Activated naive CD8-positive, alpha-beta T cell treated with anti-CD3 and anti-CD28 coated beads, Interleukin-2, amount 10 ng/mL, durations not matched to agents 7 days and 5 days (primary cell): ENCODE data around the gene TMEM245. TPM values are rescaled to one million over a fixed set of nuclear protein-coding genes. Genes with fewer than 3 reads are reported as not detected.
A peak's percentile ranks its signal among the peaks of the same experiment; 100 is the strongest.

Experiments used
- ATAC-seq: fragments of 150-1000 bp; cut with Tn5 transposase; one replicate; pipeline ENCODE4 v1.10.0; 2021; ENCODE audit warnings: low read depth, moderate library complexity
- POLR2A ChIA-PET: fragments of 350-600 bp; sonication (Branson Sonifier 250); formaldehyde crosslinking; loops from one replicate; lab custom pipeline; 2021; ENCODE audit warnings: antibody characterized with exemption; lab: Charles Lee
- DNase-seq: peaks from one replicate; pipeline ENCODE4 v3.0.0; 2021
- H3K27ac Mint-ChIP-seq: one replicate; pipeline ENCODE4 v1.8.0; 2022; ENCODE audit warnings: mild to moderate bottlenecking, mixed read lengths
- H3K27me3 Mint-ChIP-seq: one replicate; pipeline ENCODE4 v1.8.0; 2022; ENCODE audit warnings: mild to moderate bottlenecking, moderate library complexity, mixed read lengths
- H3K36me3 Mint-ChIP-seq: one replicate; pipeline ENCODE4 v1.8.0; 2021; ENCODE audit warnings: mild to moderate bottlenecking, mixed read lengths
- H3K4me1 Mint-ChIP-seq: one replicate; pipeline ENCODE4 v1.8.0; 2021; ENCODE audit warnings: mixed read lengths
- H3K4me3 Mint-ChIP-seq: one replicate; pipeline ENCODE4 v1.8.0; 2022; ENCODE audit warnings: mild to moderate bottlenecking, moderate library complexity, mixed read lengths
- H3K9me3 Mint-ChIP-seq: one replicate; pipeline ENCODE4 v1.8.0; 2021; ENCODE audit warnings: mixed read lengths
- total RNA-seq, 2 experiments: library from RNA; stranded (reverse); gene quantifications; one replicate each; pipeline ENCODE4 v1.2.3, GENCODE V29; 2021

Gene TMEM245
- total RNA-seq, 2 experiments from 2014 or later, result 42.8 to 45.7 TPM

GRCh38 chr9:109088221-109088620, 31.5 kb downstream of the TMEM245 start:
- DNase-seq, result no peak
- no peaks in the 10 kb centered on the region for H3K9me3 Mint-ChIP-seq
- ATAC-seq, result no peak
- peaks cover 6% of the 10 kb centered on the region for H3K4me1 Mint-ChIP-seq
- H3K36me3 Mint-ChIP-seq, result peaks cover 33% of the 10 kb centered on the region
- POLR2A ChIA-PET, result interaction anchor here (0.7 to 1.1 kb wide), 2 partner anchors 32 to 138 kb away, joined by 4 to 5 read pairs; partner anchors contain the start of gene TMEM245
- H3K27me3 Mint-ChIP-seq, result no peaks in the 10 kb centered on the region
- H3K4me3 Mint-ChIP-seq, result no peak overlapping the region
- H3K27ac Mint-ChIP-seq, result no peak overlapping the region

- ATAC-seq (no peak), DNase-seq (no peak)
- H3K4me3 Mint-ChIP-seq, result no peak overlapping the region
- no peak overlapping the region for H3K27ac Mint-ChIP-seq
- no peaks in the 10 kb centered on the region for H3K9me3 Mint-ChIP-seq
- H3K4me1 Mint-ChIP-seq, result peaks cover 4% of the 10 kb centered on the region
- no peaks in the 10 kb centered on the region for H3K27me3 Mint-ChIP-seq
- peaks cover 33% of the 10 kb centered on the region for H3K36me3 Mint-ChIP-seq
- POLR2A ChIA-PET, result interaction anchor here (1.1 kb wide), 1 partner anchor 32 kb away, joined by 4 read pairs; the partner anchor contains the start of gene TMEM245
These were observed 32.0 kb downstream of the TMEM245 start for GRCh38 chr9:109087795-109088194.

GRCh38 chr9:109086221-109086620, 33.5 kb downstream of the TMEM245 start:
- H3K27me3 Mint-ChIP-seq, result no peaks in the 10 kb centered on the region
- no peaks in the 10 kb centered on the region for H3K9me3 Mint-ChIP-seq
- ATAC-seq, result no peak
- POLR2A ChIA-PET, result no interaction called here
- peaks cover 3% of the 10 kb centered on the region for H3K4me1 Mint-ChIP-seq
- DNase-seq, result no peak
- peaks cover 27% of the 10 kb centered on the region for H3K36me3 Mint-ChIP-seq
- H3K4me3 Mint-ChIP-seq, result no peak overlapping the region
- no peak overlapping the region for H3K27ac Mint-ChIP-seq

GRCh38 chr9:109085510-109085909, 34.2 kb downstream of the TMEM245 start:
- no peak for DNase-seq
- peaks cover 27% of the 10 kb centered on the region for H3K36me3 Mint-ChIP-seq
- ATAC-seq, result no peak
- peaks cover 3% of the 10 kb centered on the region for H3K4me1 Mint-ChIP-seq
- H3K27me3 Mint-ChIP-seq, result no peaks in the 10 kb centered on the region
- H3K4me3 Mint-ChIP-seq, result no peak overlapping the region
- no peaks in the 10 kb centered on the region for H3K9me3 Mint-ChIP-seq
- POLR2A ChIA-PET, result no interaction called here
- no peak overlapping the region for H3K27ac Mint-ChIP-seq

GRCh38 chr9:109083813-109084405, 35.8 kb downstream of the TMEM245 start:
- Mint-ChIP-seq H3K27me3 (no peaks in the 10 kb centered on the region), H3K4me3 (no peak overlapping the region), H3K36me3 (peaks cover 38% of the 10 kb centered on the region), H3K4me1 (peaks cover 4% of the 10 kb centered on the region), H3K9me3 (no peaks in the 10 kb centered on the region), H3K27ac (no peak overlapping the region)
- POLR2A ChIA-PET, result no interaction called here
- ATAC-seq (no peak), DNase-seq (no peak)

- no peak for ATAC-seq
- POLR2A ChIA-PET, result no interaction called here
These were observed 36.6 kb downstream of the TMEM245 start for GRCh38 chr9:109083141-109083540.

GRCh38 chr9:109082091-109082620, 37.6 kb downstream of the TMEM245 start:
- Mint-ChIP-seq H3K4me1 (peaks cover 2% of the 10 kb centered on the region), H3K27ac (no peak overlapping the region), H3K36me3 (peaks cover 43% of the 10 kb centered on the region), H3K27me3 (no peaks in the 10 kb centered on the region), H3K9me3 (no peaks in the 10 kb centered on the region), H3K4me3 (no peak overlapping the region)
- POLR2A ChIA-PET, result no interaction called here
- ATAC-seq (no peak), DNase-seq (no peak)

More at GRCh38 chr9:109083141-109083540, 36.6 kb downstream of the TMEM245 start:
- Mint-ChIP-seq H3K36me3 (peaks cover 44% of the 10 kb centered on the region), H3K4me1 (peaks cover 3% of the 10 kb centered on the region), H3K27ac (no peak overlapping the region), H3K4me3 (no peak overlapping the region), H3K27me3 (no peaks in the 10 kb centered on the region), H3K9me3 (no peaks in the 10 kb centered on the region)
- DNase-seq, result no peak

GRCh38 chr9:109074236-109074889, 45.4 kb downstream of the TMEM245 start:
- H3K27ac Mint-ChIP-seq, result no peak overlapping the region
- POLR2A ChIA-PET, result no interaction called here

GRCh38 chr9:109072821-109073435, 46.8 kb downstream of the TMEM245 start:
- Mint-ChIP-seq H3K4me3 (no peak overlapping the region), H3K9me3 (no peaks in the 10 kb centered on the region), H3K27me3 (no peaks in the 10 kb centered on the region), H3K36me3 (peaks cover 19% of the 10 kb centered on the region), H3K4me1 (no peaks in the 10 kb centered on the region), H3K27ac (no peak overlapping the region)
- no peak for ATAC-seq
- POLR2A ChIA-PET, result no interaction called here
- DNase-seq, result no peak

More at GRCh38 chr9:109074236-109074889, 45.4 kb downstream of the TMEM245 start:
- Mint-ChIP-seq H3K36me3 (peaks cover 31% of the 10 kb centered on the region), H3K9me3 (no peaks in the 10 kb centered on the region), H3K27me3 (no peaks in the 10 kb centered on the region), H3K4me1 (no peaks in the 10 kb centered on the region), H3K4me3 (no peak overlapping the region)
- no peak for ATAC-seq
- no peak for DNase-seq

GRCh38 chr9:109072133-109072692, 47.5 kb downstream of the TMEM245 start:
- POLR2A ChIA-PET, result no interaction called here
- H3K27me3 Mint-ChIP-seq, result no peaks in the 10 kb centered on the region
- no peaks in the 10 kb centered on the region for H3K9me3 Mint-ChIP-seq
- no peak for DNase-seq
- peaks cover 25% of the 10 kb centered on the region for H3K36me3 Mint-ChIP-seq
- H3K27ac Mint-ChIP-seq, result no peak overlapping the region
- H3K4me3 Mint-ChIP-seq, result no peak overlapping the region
- ATAC-seq, result no peak
- no peaks in the 10 kb centered on the region for H3K4me1 Mint-ChIP-seq

- H3K27ac Mint-ChIP-seq, result no peak overlapping the region
- no peaks in the 10 kb centered on the region for H3K4me1 Mint-ChIP-seq
- no peak overlapping the region for H3K4me3 Mint-ChIP-seq
- no peaks in the 10 kb centered on the region for H3K27me3 Mint-ChIP-seq
- H3K9me3 Mint-ChIP-seq, result no peaks in the 10 kb centered on the region
- POLR2A ChIA-PET, result no interaction called here
- no peak for ATAC-seq
- peaks cover 22% of the 10 kb centered on the region for H3K36me3 Mint-ChIP-seq
- DNase-seq, result no peak
These were observed 51.0 kb downstream of the TMEM245 start for GRCh38 chr9:109068764-109069163.

- Mint-ChIP-seq H3K4me3 (no peak overlapping the region), H3K4me1 (peaks cover 2% of the 10 kb centered on the region), H3K27ac (no peak overlapping the region), H3K27me3 (no peaks in the 10 kb centered on the region), H3K36me3 (peaks cover 15% of the 10 kb centered on the region), H3K9me3 (no peaks in the 10 kb centered on the region)
- POLR2A ChIA-PET, result no interaction called here
- ATAC-seq (no peak), DNase-seq (no peak)
These were observed 54.6 kb downstream of the TMEM245 start for GRCh38 chr9:109064963-109065702.

GRCh38 chr9:109063760-109064159, 56.0 kb downstream of the TMEM245 start:
- H3K27me3 Mint-ChIP-seq, result no peaks in the 10 kb centered on the region

More at GRCh38 chr9:109063760-109064159, 56.0 kb downstream of the TMEM245 start:
- DNase-seq (no peak), ATAC-seq (no peak)
- H3K36me3 Mint-ChIP-seq, result peaks cover 19% of the 10 kb centered on the region
- H3K27ac Mint-ChIP-seq, result peak overlapping the region; percentile 18
- H3K4me1 Mint-ChIP-seq, result peaks cover 2% of the 10 kb centered on the region
- H3K9me3 Mint-ChIP-seq, result no peaks in the 10 kb centered on the region
- POLR2A ChIA-PET, result no interaction called here
- no peak overlapping the region for H3K4me3 Mint-ChIP-seq
